GM23338 (cell line): Measurements from ENCODE around the gene TIMM22.

ENCODE experiments used
- CREB1 ChIP-seq: fragments of 250-450 bp; sonication (Bioruptor Pico); IDR thresholded peaks from 2 replicates; pipeline ENCODE4 v1.5.0; 2020; ENCODE audit warnings: low read depth, mild to moderate bottlenecking, moderate library complexity
- CTCF ChIP-seq, 2 experiments: fragments of 200-600 bp in 1 of 2; sonication (generic) in 1 of 2; conservative IDR thresholded peaks; 2 replicates each; pipeline versions ENCODE4 v1.5.1 to v1.6.1; 2016 to 2017; ENCODE audit warnings: antibody characterized with exemption in 2 of 2, low read depth in 2 of 2, mild to moderate bottlenecking in 2 of 2, moderate library complexity in 1 of 2
- EZH2 ChIP-seq: fragments of 200-600 bp; sonication (generic); IDR thresholded peaks from one replicate; pipeline ENCODE4 v1.8.0; 2017; ENCODE audit warnings: antibody characterized with exemption, mild to moderate bottlenecking, low read depth; ENCODE audit not compliant: unreplicated experiment
- EZH2phosphoT487 ChIP-seq: fragments of 200-600 bp; sonication (generic); IDR thresholded peaks from one replicate; pipeline ENCODE4 v1.8.1; 2018; ENCODE audit warnings: antibody characterized with exemption; ENCODE audit not compliant: unreplicated experiment
- JUNB ChIP-seq: IDR thresholded peaks from one replicate; pipeline ENCODE4 v1.6.1; 2016; ENCODE audit warnings: antibody characterized with exemption; ENCODE audit not compliant: unreplicated experiment
- POLR2AphosphoS5 ChIP-seq: IDR thresholded peaks from 2 replicates; pipeline ENCODE4 v1.6.1; 2016; ENCODE audit warnings: antibody characterized with exemption, low read depth
- REST ChIP-seq: IDR thresholded peaks from one replicate; pipeline ENCODE4 v1.6.1; 2018; ENCODE audit warnings: antibody characterized with exemption; ENCODE audit not compliant: unreplicated experiment
- STAT1 ChIP-seq: IDR thresholded peaks from one replicate; pipeline ENCODE4 v1.6.1; 2016; ENCODE audit warnings: antibody characterized with exemption; ENCODE audit not compliant: unreplicated experiment
- ZNF114 ChIP-seq: fragments of 250-450 bp; sonication (Bioruptor Pico); IDR thresholded peaks from 2 replicates; pipeline ENCODE4 v1.5.0; 2020; ENCODE audit warnings: mild to moderate bottlenecking, moderate library complexity
- ZNF331 ChIP-seq: fragments of 250-450 bp; sonication (Bioruptor Pico); IDR thresholded peaks from 2 replicates; pipeline ENCODE4 v1.5.0; 2020; ENCODE audit warnings: low read depth, mild to moderate bottlenecking, moderate library complexity
- TF ChIP-seq, protein P1 (sequence below): IDR thresholded peaks from 2 replicates; pipeline ENCODE4 v1.6.1; 2016; ENCODE audit warnings: antibody characterized with exemption

DNA sequence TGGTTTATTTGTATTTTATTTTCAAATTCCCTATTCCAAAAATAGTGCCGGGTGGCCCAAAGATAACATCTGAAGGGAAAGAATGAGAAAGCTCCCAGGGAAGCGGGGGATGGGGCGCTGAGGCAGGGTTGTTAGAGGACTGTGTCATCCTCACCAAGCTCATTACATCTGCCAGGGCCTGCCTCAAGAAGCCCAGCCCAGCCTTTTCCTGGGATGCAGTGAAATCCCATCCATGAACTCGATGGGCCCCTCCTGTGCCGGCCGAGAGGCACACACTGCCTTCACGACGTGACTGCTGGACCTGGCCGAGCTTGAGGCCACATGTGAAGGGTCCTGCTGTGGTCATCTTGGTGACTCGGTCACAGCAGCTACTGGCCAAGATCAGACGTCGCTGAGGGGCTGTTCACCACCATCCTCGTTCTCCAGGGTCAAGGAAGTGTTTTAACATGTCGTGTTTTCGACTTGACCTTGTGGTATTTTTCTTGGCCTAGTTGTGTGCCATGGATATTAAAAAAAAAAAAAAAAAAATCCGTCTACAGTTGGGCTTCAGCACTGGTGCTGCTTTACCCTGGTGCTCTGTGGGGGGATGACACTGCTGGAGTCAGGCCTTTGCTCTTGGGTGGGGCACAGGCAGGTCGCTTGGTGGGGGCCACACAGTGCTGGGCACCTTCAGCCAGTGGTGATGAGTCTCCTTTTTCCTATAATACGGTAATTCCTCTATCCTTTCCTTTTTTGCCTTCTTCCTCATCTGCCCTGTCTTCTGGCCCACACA is 4.9 kb downstream of the TIMM22 start:
- no peak for TF ChIP-seq POLR2AphosphoS5
- no peak for TF ChIP-seq EZH2
- TF ChIP-seq REST = no peak
- TF ChIP-seq ZNF114 (CRISPR knock-in tag) = no peak
- TF ChIP-seq CTCF (conservative IDR thresholded peaks at IDR 0.05; ENCODE audit: low read depth in 2 of 2) = no peak
- no peak for TF ChIP-seq STAT1
- no peak for TF ChIP-seq ZNF331 (CRISPR knock-in tag)
- TF ChIP-seq EZH2phosphoT487 = no peak
- TF ChIP-seq JUNB = no peak
- no peak for TF ChIP-seq CREB1 (CRISPR knock-in tag)
- TF ChIP-seq, protein P1, sequence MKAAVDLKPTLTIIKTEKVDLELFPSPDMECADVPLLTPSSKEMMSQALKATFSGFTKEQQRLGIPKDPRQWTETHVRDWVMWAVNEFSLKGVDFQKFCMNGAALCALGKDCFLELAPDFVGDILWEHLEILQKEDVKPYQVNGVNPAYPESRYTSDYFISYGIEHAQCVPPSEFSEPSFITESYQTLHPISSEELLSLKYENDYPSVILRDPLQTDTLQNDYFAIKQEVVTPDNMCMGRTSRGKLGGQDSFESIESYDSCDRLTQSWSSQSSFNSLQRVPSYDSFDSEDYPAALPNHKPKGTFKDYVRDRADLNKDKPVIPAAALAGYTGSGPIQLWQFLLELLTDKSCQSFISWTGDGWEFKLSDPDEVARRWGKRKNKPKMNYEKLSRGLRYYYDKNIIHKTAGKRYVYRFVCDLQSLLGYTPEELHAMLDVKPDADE = no peak
